Measurements from ENCODE around the gene CCDC34. TPM values are rescaled to one million over a fixed set of nuclear protein-coding genes. Genes with fewer than 3 reads are reported as not detected.

The CCDC34 gene
- total RNA-seq, 5 donors from 2014 or later (not counting 1 experiment from before 2014, with no cell fraction given), result 1.4 to 4.2 (median 2.8) TPM

DNA sequence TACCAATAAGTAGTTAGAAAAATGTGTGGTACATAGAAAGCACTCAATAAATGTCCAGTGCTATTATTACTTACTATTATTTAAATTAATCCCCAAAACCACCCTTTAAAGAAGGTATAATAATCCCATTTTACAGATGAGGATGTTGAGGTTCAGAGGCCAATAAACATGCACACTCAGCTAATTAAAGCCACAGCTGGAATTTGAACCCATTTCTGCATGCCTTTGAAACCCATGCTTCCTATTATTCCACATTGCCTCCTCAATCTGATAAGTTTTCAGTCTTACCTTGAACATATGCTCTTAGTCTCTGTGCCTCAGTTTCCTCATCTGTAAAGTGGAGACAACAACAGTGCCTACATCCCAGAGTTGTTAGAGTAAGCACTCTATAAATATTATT lies 52.8 kb downstream of the CCDC34 start:
- DNase-seq (no peak), ATAC-seq (replicated peaks in 1 of 4) (no peak)
- no peaks in the 10 kb centered on the region for H3K36me3 Mint-ChIP-seq
- no peaks in the 10 kb centered on the region for H3K9me3 ChIP-seq
- H3K4me1 Mint-ChIP-seq, result no peaks in the 10 kb centered on the region
- no peak overlapping the region for H3K4me3 ChIP-seq (ENCODE audit: control insufficient read depth in 1 of 2, extremely low read depth in 1 of 2, low read length in 1 of 2)
- H3K36me3 ChIP-seq (ENCODE audit: control insufficient read depth in 2 of 2, extremely low read depth in 1 of 2, insufficient read depth in 1 of 2, low read length in 1 of 2), result no peaks in the 10 kb centered on the region
- H3K27ac Mint-ChIP-seq, result no peak overlapping the region
- POLR2A ChIA-PET, result no interaction called here
- H3K27me3 ChIP-seq (replicated peaks in 1 of 2; ENCODE audit: control insufficient read depth in 2 of 2, extremely low read depth in 1 of 2, insufficient read depth in 2 of 2, low read length in 1 of 2), result peaks cover 0 to 7% of the 10 kb centered on the region in 2 experiments
- no peaks in the 10 kb centered on the region for H3K9me3 Mint-ChIP-seq
- no peak overlapping the region for H3K27ac ChIP-seq (ENCODE audit: low read length)
- no peak overlapping the region for H3K4me3 Mint-ChIP-seq
- CTCF ChIA-PET, result no interaction called here
- H3K27me3 Mint-ChIP-seq, result peaks cover 5 to 7% of the 10 kb centered on the region in 2 donors
- no peaks in the 10 kb centered on the region for H3K4me1 ChIP-seq (ENCODE audit: control insufficient read depth in 1 of 2, extremely low read depth in 1 of 2, insufficient read depth in 2 of 2, low read length in 2 of 2)

GRCh38 chr11:27309046-27309445 lies 54.0 kb downstream of the CCDC34 start:
- Histone ChIP-seq H3K27ac (ENCODE audit: low read length) (no peak overlapping the region), H3K4me1 (ENCODE audit: control insufficient read depth in 1 of 2, extremely low read depth in 1 of 2, insufficient read depth in 2 of 2, low read length in 2 of 2) (no peaks in the 10 kb centered on the region), H3K4me3 (ENCODE audit: control insufficient read depth in 1 of 2, extremely low read depth in 1 of 2, low read length in 1 of 2) (no peak overlapping the region), H3K36me3 (ENCODE audit: control insufficient read depth in 2 of 2, extremely low read depth in 1 of 2, insufficient read depth in 1 of 2, low read length in 1 of 2) (no peaks in the 10 kb centered on the region), H3K27me3 (replicated peaks in 1 of 2; ENCODE audit: control insufficient read depth in 2 of 2, extremely low read depth in 1 of 2, insufficient read depth in 2 of 2, low read length in 1 of 2) (peaks cover 0 to 12% of the 10 kb centered on the region in 2 experiments), H3K9me3 (no peaks in the 10 kb centered on the region)
- DNase-seq (no peak), ATAC-seq (replicated peaks in 1 of 4) (no peak)
- Mint-ChIP-seq H3K27ac (no peak overlapping the region), H3K4me1 (no peaks in the 10 kb centered on the region), H3K36me3 (no peaks in the 10 kb centered on the region), H3K4me3 (no peak overlapping the region), H3K9me3 (no peaks in the 10 kb centered on the region), H3K27me3 (peaks cover 5 to 7% of the 10 kb centered on the region in 2 donors)
- WGBS (ENCODE audit: insufficient coverage), result no CpG with 5 or more reads among the region's 5 CpGs
- CTCF ChIA-PET, result no interaction called here
- POLR2A ChIA-PET, result no interaction called here

GRCh38 chr11:27307232-27307631 lies 55.8 kb downstream of the CCDC34 start:
- H3K4me1 Mint-ChIP-seq, result no peaks in the 10 kb centered on the region
- no peaks in the 10 kb centered on the region for H3K9me3 Mint-ChIP-seq

GRCh38 chr11:27305751-27306150 lies 57.3 kb downstream of the CCDC34 start:
- H3K36me3 ChIP-seq (ENCODE audit: control insufficient read depth in 2 of 2, extremely low read depth in 1 of 2, insufficient read depth in 1 of 2, low read length in 1 of 2), result no peaks in the 10 kb centered on the region
- DNase-seq, result no peak
- Mint-ChIP-seq H3K36me3 (no peaks in the 10 kb centered on the region), H3K4me1 (no peaks in the 10 kb centered on the region), H3K4me3 (no peak overlapping the region), H3K27me3 (peaks cover 4 to 8% of the 10 kb centered on the region in 2 donors), H3K27ac (no peak overlapping the region), H3K9me3 (no peaks in the 10 kb centered on the region)
- H3K9me3 ChIP-seq, result no peaks in the 10 kb centered on the region
- no peak for ATAC-seq (replicated peaks in 1 of 4)
- WGBS (ENCODE audit: insufficient coverage), result 93% methylated on average over 3 of the region's 3 CpGs
- peaks cover 0 to 12% of the 10 kb centered on the region in 2 experiments for H3K27me3 ChIP-seq (replicated peaks in 1 of 2; ENCODE audit: control insufficient read depth in 2 of 2, extremely low read depth in 1 of 2, insufficient read depth in 2 of 2, low read length in 1 of 2)
- ChIA-PET POLR2A (no interaction called here), CTCF (no interaction called here)
- H3K4me3 ChIP-seq (ENCODE audit: control insufficient read depth in 1 of 2, extremely low read depth in 1 of 2, low read length in 1 of 2), result no peak overlapping the region
- no peak overlapping the region for H3K27ac ChIP-seq (ENCODE audit: low read length)
- no peaks in the 10 kb centered on the region for H3K4me1 ChIP-seq (ENCODE audit: control insufficient read depth in 1 of 2, extremely low read depth in 1 of 2, insufficient read depth in 2 of 2, low read length in 2 of 2)

More at GRCh38 chr11:27307232-27307631, 55.8 kb downstream of the CCDC34 start:
- Histone ChIP-seq H3K36me3 (ENCODE audit: control insufficient read depth in 2 of 2, extremely low read depth in 1 of 2, insufficient read depth in 1 of 2, low read length in 1 of 2) (no peaks in the 10 kb centered on the region), H3K9me3 (no peaks in the 10 kb centered on the region), H3K4me3 (ENCODE audit: control insufficient read depth in 1 of 2, extremely low read depth in 1 of 2, low read length in 1 of 2) (no peak overlapping the region), H3K4me1 (ENCODE audit: control insufficient read depth in 1 of 2, extremely low read depth in 1 of 2, insufficient read depth in 2 of 2, low read length in 2 of 2) (no peaks in the 10 kb centered on the region), H3K27me3 (replicated peaks in 1 of 2; ENCODE audit: control insufficient read depth in 2 of 2, extremely low read depth in 1 of 2, insufficient read depth in 2 of 2, low read length in 1 of 2) (peaks cover 0 to 12% of the 10 kb centered on the region in 2 experiments), H3K27ac (ENCODE audit: low read length) (no peak overlapping the region)
- ATAC-seq (replicated peaks in 1 of 4), result no peak
- Mint-ChIP-seq H3K36me3 (no peaks in the 10 kb centered on the region), H3K4me3 (no peak overlapping the region), H3K27me3 (peaks cover 4 to 8% of the 10 kb centered on the region in 2 donors), H3K27ac (no peak overlapping the region)
- CTCF ChIA-PET, result no interaction called here
- DNase-seq, result no peak
- POLR2A ChIA-PET, result no interaction called here

GRCh38 chr11:27304514-27304913 lies 58.5 kb downstream of the CCDC34 start:
- H3K27ac ChIP-seq (ENCODE audit: low read length), result no peak overlapping the region
- H3K36me3 ChIP-seq (ENCODE audit: control insufficient read depth in 2 of 2, extremely low read depth in 1 of 2, insufficient read depth in 1 of 2, low read length in 1 of 2), result no peaks in the 10 kb centered on the region
- no peaks in the 10 kb centered on the region for H3K4me1 Mint-ChIP-seq
- H3K27ac Mint-ChIP-seq, result no peak overlapping the region
- POLR2A ChIA-PET, result no interaction called here
- no peaks in the 10 kb centered on the region for H3K36me3 Mint-ChIP-seq
- H3K4me1 ChIP-seq (ENCODE audit: control insufficient read depth in 1 of 2, extremely low read depth in 1 of 2, insufficient read depth in 2 of 2, low read length in 2 of 2), result no peaks in the 10 kb centered on the region
- WGBS (ENCODE audit: insufficient coverage), result 88% methylated on average over 8 of the region's 8 CpGs
- H3K4me3 Mint-ChIP-seq, result no peak overlapping the region
- DNase-seq, result no peak
- peaks cover 0 to 12% of the 10 kb centered on the region in 2 experiments for H3K27me3 ChIP-seq (replicated peaks in 1 of 2; ENCODE audit: control insufficient read depth in 2 of 2, extremely low read depth in 1 of 2, insufficient read depth in 2 of 2, low read length in 1 of 2)
- H3K9me3 Mint-ChIP-seq, result no peaks in the 10 kb centered on the region
- ATAC-seq (replicated peaks in 1 of 4), result no peak
- H3K27me3 Mint-ChIP-seq, result peaks cover 7 to 11% of the 10 kb centered on the region in 2 donors
- H3K9me3 ChIP-seq, result no peaks in the 10 kb centered on the region
- no peak overlapping the region for H3K4me3 ChIP-seq (ENCODE audit: control insufficient read depth in 1 of 2, extremely low read depth in 1 of 2, low read length in 1 of 2)
- CTCF ChIA-PET, result no interaction called here

GRCh38 chr11:27303903-27304302 lies 59.1 kb downstream of the CCDC34 start:
- H3K9me3 Mint-ChIP-seq, result no peaks in the 10 kb centered on the region
- DNase-seq (no peak), ATAC-seq (replicated peaks in 1 of 4) (no peak)
- H3K4me3 Mint-ChIP-seq, result no peak overlapping the region
- Histone ChIP-seq H3K4me3 (ENCODE audit: control insufficient read depth in 1 of 2, extremely low read depth in 1 of 2, low read length in 1 of 2) (no peak overlapping the region), H3K9me3 (no peaks in the 10 kb centered on the region), H3K27me3 (replicated peaks in 1 of 2; ENCODE audit: control insufficient read depth in 2 of 2, extremely low read depth in 1 of 2, insufficient read depth in 2 of 2, low read length in 1 of 2) (peaks cover 0 to 12% of the 10 kb centered on the region in 2 experiments), H3K27ac (ENCODE audit: low read length) (no peak overlapping the region), H3K4me1 (ENCODE audit: control insufficient read depth in 1 of 2, extremely low read depth in 1 of 2, insufficient read depth in 2 of 2, low read length in 2 of 2) (no peaks in the 10 kb centered on the region), H3K36me3 (ENCODE audit: control insufficient read depth in 2 of 2, extremely low read depth in 1 of 2, insufficient read depth in 1 of 2, low read length in 1 of 2) (no peaks in the 10 kb centered on the region)
- no peak overlapping the region for H3K27ac Mint-ChIP-seq
- H3K27me3 Mint-ChIP-seq, result peaks cover 7 to 11% of the 10 kb centered on the region in 2 donors
- CTCF ChIA-PET, result no interaction called here
- 90% methylated on average over 2 of the region's 5 CpGs for WGBS (ENCODE audit: insufficient coverage)
- H3K4me1 Mint-ChIP-seq, result no peaks in the 10 kb centered on the region
- POLR2A ChIA-PET, result no interaction called here
- no peaks in the 10 kb centered on the region for H3K36me3 Mint-ChIP-seq

DNA sequence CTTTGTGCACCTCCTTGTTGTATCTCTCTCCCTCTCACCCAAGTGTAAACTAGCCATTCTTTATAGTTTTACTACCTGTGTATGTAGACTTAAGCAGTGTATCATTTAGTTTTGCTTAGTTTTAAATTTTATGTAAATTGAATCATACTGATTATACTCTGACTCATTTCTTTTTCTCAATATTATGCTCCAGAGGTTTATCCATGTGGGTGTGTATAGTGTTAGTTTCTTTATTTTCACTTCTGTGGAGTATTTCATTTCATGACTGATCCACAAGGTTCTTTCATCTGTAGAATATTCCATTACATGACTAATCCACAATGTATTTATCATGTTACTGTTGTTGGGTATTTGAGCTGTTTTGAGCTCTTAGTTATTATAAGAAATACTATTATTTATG lies 62.0 kb downstream of the CCDC34 start:
- ChIA-PET POLR2A (no interaction called here), CTCF (interaction anchor here in 1 of 2 donors (0.6 kb wide), 1 partner anchor 181 kb away, joined by 3 read pairs; no protein-coding TSS in a partner anchor)
- H3K4me3 Mint-ChIP-seq, result no peak overlapping the region
- peaks cover 3 to 9% of the 10 kb centered on the region in 2 donors for H3K27me3 Mint-ChIP-seq
- H3K9me3 ChIP-seq, result no peaks in the 10 kb centered on the region
- ATAC-seq (replicated peaks in 1 of 4) (no peak), DNase-seq (no peak)
- H3K9me3 Mint-ChIP-seq, result no peaks in the 10 kb centered on the region
- H3K4me1 ChIP-seq (ENCODE audit: control insufficient read depth in 1 of 2, extremely low read depth in 1 of 2, insufficient read depth in 2 of 2, low read length in 2 of 2), result no peaks in the 10 kb centered on the region
- no peaks in the 10 kb centered on the region for H3K4me1 Mint-ChIP-seq
- H3K27ac ChIP-seq (ENCODE audit: low read length), result no peak overlapping the region
- H3K36me3 Mint-ChIP-seq, result no peaks in the 10 kb centered on the region
- H3K27ac Mint-ChIP-seq, result no peak overlapping the region
- no peaks in the 10 kb centered on the region for H3K36me3 ChIP-seq (ENCODE audit: control insufficient read depth in 2 of 2, extremely low read depth in 1 of 2, insufficient read depth in 1 of 2, low read length in 1 of 2)
- H3K4me3 ChIP-seq (ENCODE audit: control insufficient read depth in 1 of 2, extremely low read depth in 1 of 2, low read length in 1 of 2), result no peak overlapping the region
- peaks cover 0 to 12% of the 10 kb centered on the region in 2 experiments for H3K27me3 ChIP-seq (replicated peaks in 1 of 2; ENCODE audit: control insufficient read depth in 2 of 2, extremely low read depth in 1 of 2, insufficient read depth in 2 of 2, low read length in 1 of 2)
